Measurements from ENCODE around the gene MUTYH.
"Not testable (repeated sequence)": the region's sequence is repeated elsewhere in the genome, so short reads cannot be mapped to it uniquely, and the experiment has no call there.

MUTYH gene

GRCh38 chr1:45321444-45321843, 18.8 kb downstream of the MUTYH start:
- no peak for DNase-seq (ENCODE audit: low read depth)

GRCh38 chr1:45319761-45320160, 20.5 kb downstream of the MUTYH start:
- no peak for DNase-seq (ENCODE audit: low read depth)

GRCh38 chr1:45317166-45317565, 23.1 kb downstream of the MUTYH start:
- no peak for DNase-seq (ENCODE audit: low read depth)

GRCh38 chr1:45314266-45314665, 26.0 kb downstream of the MUTYH start:
- DNase-seq (ENCODE audit: low read depth) = no peak

GRCh38 chr1:45306905-45307304, 33.3 kb downstream of the MUTYH start:
- no peak for DNase-seq (ENCODE audit: low read depth)

- DNase-seq (ENCODE audit: low read depth) = no peak
Observed at GRCh38 chr1:45306319-45306718, 33.9 kb downstream of the MUTYH start.

GRCh38 chr1:45305231-45305630, 35.0 kb downstream of the MUTYH start:
- DNase-seq (ENCODE audit: low read depth) = no peak

- no peak for DNase-seq (ENCODE audit: low read depth)
Observed at GRCh38 chr1:45304311-45305081, 35.7 kb downstream of the MUTYH start.

GRCh38 chr1:45303520-45304310, 36.5 kb downstream of the MUTYH start:
- DNase-seq (ENCODE audit: low read depth) = peak; percentile 97

GRCh38 chr1:45302505-45303150, 37.6 kb downstream of the MUTYH start:
- DNase-seq (ENCODE audit: low read depth) = no peak

- DNase-seq (ENCODE audit: low read depth) = no peak
Observed at GRCh38 chr1:45300669-45300997, 39.6 kb downstream of the MUTYH start.

GRCh38 chr1:45299981-45300668, 40.1 kb downstream of the MUTYH start:
- peak; percentile 25 for DNase-seq (ENCODE audit: low read depth)

GRCh38 chr1:45299296-45299695, 40.9 kb downstream of the MUTYH start:
- no peak for DNase-seq (ENCODE audit: low read depth)

GRCh38 chr1:45297666-45298356, 42.4 kb downstream of the MUTYH start:
- no peak for DNase-seq (ENCODE audit: low read depth)

GRCh38 chr1:45291716-45292115, 48.5 kb downstream of the MUTYH start:
- no peak for DNase-seq (ENCODE audit: low read depth)

- DNase-seq (ENCODE audit: low read depth) = not testable (repeated sequence)
Observed at GRCh38 chr1:45291002-45291401, 49.2 kb downstream of the MUTYH start.

GRCh38 chr1:45286521-45286920, 53.7 kb downstream of the MUTYH start:
- not testable (repeated sequence) for DNase-seq (ENCODE audit: low read depth)

- not testable (repeated sequence) for DNase-seq (ENCODE audit: low read depth)
Observed at GRCh38 chr1:45284858-45285257, 55.4 kb downstream of the MUTYH start.

- no peak for DNase-seq (ENCODE audit: low read depth)
Observed at GRCh38 chr1:45282351-45282750, 57.9 kb downstream of the MUTYH start.
